MM.1S (cell line): Measurements from ENCODE around the gene TATDN2.

ENCODE experiments used
- CTCF ChIP-seq: fragments of 300-600 bp; sonication (generic); IDR thresholded peaks from 2 replicates; pipeline ENCODE4 v1.5.1; 2016; ENCODE audit warnings: antibody characterized with exemption, low read length, mixed read lengths
- EZH2 ChIP-seq: fragments of 300-600 bp; sonication (generic); optimal IDR thresholded peaks from 2 replicates; pipeline ENCODE3; 2017; ENCODE audit warnings: low read depth, mild to moderate bottlenecking, antibody characterized with exemption, low read length, mixed read lengths

GRCh38 chr3:10305331-10305902 is 57.2 kb downstream of the TATDN2 start:
- no peak for TF ChIP-seq EZH2
- no peak for TF ChIP-seq CTCF
